Measurements from ENCODE around the gene LINC00305. TPM values are rescaled to one million over a fixed set of nuclear protein-coding genes. Genes with fewer than 3 reads are reported as not detected.
A peak's percentile ranks its signal among the peaks of the same experiment; 100 is the strongest.

The LINC00305 gene
- total and polyA plus RNA-seq, 2 experiments from 2014 or later, result not detected

- Histone ChIP-seq H3K4me3 (no peak overlapping the region), H3K9me3 (ENCODE audit: low read depth) (no peaks in the 10 kb centered on the region), H3K4me1 (ENCODE audit: insufficient read depth) (peaks cover 9% of the 10 kb centered on the region), H3K36me3 (ENCODE audit: low read depth) (no peaks in the 10 kb centered on the region), H3K9ac (no peak overlapping the region), H3K27ac (no peak overlapping the region), H4K20me1 (ENCODE audit: insufficient read depth) (no peaks in the 10 kb centered on the region), H2AFZ (no peak overlapping the region), H3K27me3 (replicated peaks; ENCODE audit: insufficient read depth) (peaks cover 6% of the 10 kb centered on the region; the same call in 1 of the 2 replicates), H3K79me2 (ENCODE audit: insufficient read depth) (no peaks in the 10 kb centered on the region), H3K9me2 (ENCODE audit: insufficient read depth) (no peaks in the 10 kb centered on the region), H3K4me2 (ENCODE audit: unreplicated experiment) (no peak overlapping the region), H3F3A (ENCODE audit: insufficient read depth) (no peaks in the 10 kb centered on the region; the same call in 1 of the 2 replicates)
- TF ChIP-seq EZH2 (IDR thresholded peaks at IDR 0.05; ENCODE audit: insufficient read depth, poor library complexity, severe bottlenecking) (no peak), EZH2phosphoT487 (IDR thresholded peaks at IDR 0.05; ENCODE audit: insufficient read depth, low read depth) (no peak)
- no peak for DNase-seq
- in situ Hi-C loops (cut with MboI), result no loop called here
Measured at GRCh38 chr18:64167408-64167925, 18.6 kb upstream of the LINC00305 start.

DNA sequence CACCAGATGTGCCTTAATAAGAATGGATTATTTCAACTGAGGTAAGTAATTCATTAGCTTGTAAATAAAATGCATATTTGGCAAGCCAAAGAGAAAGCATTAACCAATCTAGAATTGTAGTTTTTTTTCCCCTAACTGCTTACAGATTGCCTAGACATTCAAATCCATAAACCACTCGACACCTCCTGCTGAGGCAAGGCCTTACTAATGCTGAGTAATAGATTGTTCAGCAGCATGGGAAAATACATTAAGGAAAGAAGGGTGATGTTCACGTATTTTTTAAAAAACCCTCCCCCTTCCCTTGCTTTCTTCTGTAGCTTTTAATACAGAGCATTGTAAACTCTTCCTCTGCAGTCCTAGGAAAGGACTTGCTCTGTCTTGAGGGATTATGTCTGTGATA is 17.0 kb upstream of the LINC00305 start:
- WGBS, 2 experiments (ENCODE audit: low coverage in 1 of 2, low lambda C conversion rate in 2 of 2, missing lambda C conversion rate in 2 of 2), result 0% methylated on average over 2 of the region's 2 CpGs
- Histone ChIP-seq H3K9me2 (ENCODE audit: insufficient read depth) (no peaks in the 10 kb centered on the region), H3K4me3 (no peak overlapping the region), H4K20me1 (ENCODE audit: insufficient read depth) (no peaks in the 10 kb centered on the region), H3K36me3 (ENCODE audit: low read depth) (no peaks in the 10 kb centered on the region), H3K4me2 (ENCODE audit: unreplicated experiment) (no peak overlapping the region), H2AFZ (no peak overlapping the region), H3K9me3 (ENCODE audit: low read depth) (no peaks in the 10 kb centered on the region), H3F3A (ENCODE audit: insufficient read depth) (no peaks in the 10 kb centered on the region; the same call in 1 of the 2 replicates), H3K9ac (no peak overlapping the region), H3K79me2 (ENCODE audit: insufficient read depth) (no peaks in the 10 kb centered on the region), H3K4me1 (ENCODE audit: insufficient read depth) (peaks cover 9% of the 10 kb centered on the region), H3K27me3 (replicated peaks; ENCODE audit: insufficient read depth) (peaks cover 6% of the 10 kb centered on the region; the same call in 1 of the 2 replicates), H3K27ac (no peak overlapping the region)
- TF ChIP-seq EZH2phosphoT487 (IDR thresholded peaks at IDR 0.05; ENCODE audit: insufficient read depth, low read depth), result 0 out of 2 replicates have a peak, but pooled peaks have one; percentile 45
- no peak for TF ChIP-seq EZH2 (IDR thresholded peaks at IDR 0.05; ENCODE audit: insufficient read depth, poor library complexity, severe bottlenecking)
- DNase-seq, result peak; percentile 73
- in situ Hi-C loops (cut with MboI), result no loop called here

DNA sequence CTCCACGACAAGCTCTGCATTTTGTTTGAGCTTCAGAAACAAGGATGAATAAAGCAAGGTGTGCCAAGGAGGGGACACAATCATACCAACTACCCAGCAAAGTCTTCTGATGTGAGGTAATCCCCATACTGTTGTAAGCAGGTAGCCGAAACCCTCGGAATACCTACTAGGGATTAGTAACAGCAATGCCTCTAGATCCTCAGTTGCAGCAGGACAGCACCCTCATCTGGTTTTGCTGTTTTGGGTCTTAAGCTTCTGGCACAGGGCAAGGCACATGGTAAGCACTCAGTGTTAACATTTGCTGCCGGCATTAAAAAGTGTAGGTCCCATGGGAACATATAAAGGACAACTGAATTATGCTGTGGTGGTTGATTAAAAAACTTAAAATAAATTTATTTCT is 16.0 kb upstream of the LINC00305 start:
- Histone ChIP-seq H3K4me3 (no peak overlapping the region), H3K9ac (no peak overlapping the region), H3F3A (ENCODE audit: insufficient read depth) (no peaks in the 10 kb centered on the region; the same call in 1 of the 2 replicates), H3K4me2 (ENCODE audit: unreplicated experiment) (no peak overlapping the region), H3K4me1 (ENCODE audit: insufficient read depth) (peaks cover 9% of the 10 kb centered on the region), H4K20me1 (ENCODE audit: insufficient read depth) (no peaks in the 10 kb centered on the region), H3K36me3 (ENCODE audit: low read depth) (no peaks in the 10 kb centered on the region), H3K9me2 (ENCODE audit: insufficient read depth) (no peaks in the 10 kb centered on the region), H3K9me3 (ENCODE audit: low read depth) (no peaks in the 10 kb centered on the region), H2AFZ (no peak overlapping the region), H3K27me3 (replicated peaks; ENCODE audit: insufficient read depth) (peaks cover 6% of the 10 kb centered on the region; the same call in 1 of the 2 replicates), H3K79me2 (ENCODE audit: insufficient read depth) (no peaks in the 10 kb centered on the region), H3K27ac (no peak overlapping the region)
- WGBS, 2 experiments (ENCODE audit: low coverage in 1 of 2, low lambda C conversion rate in 2 of 2, missing lambda C conversion rate in 2 of 2), result 42 to 47% methylated on average over 4 of the region's 4 CpGs
- no peak for DNase-seq
- in situ Hi-C loops (cut with MboI), result no loop called here
- TF ChIP-seq EZH2phosphoT487 (IDR thresholded peaks at IDR 0.05; ENCODE audit: insufficient read depth, low read depth) (no peak), EZH2 (IDR thresholded peaks at IDR 0.05; ENCODE audit: insufficient read depth, poor library complexity, severe bottlenecking) (no peak)

GRCh38 chr18:64149916-64150438 is 1.1 kb upstream of the LINC00305 start:
- Histone ChIP-seq H3F3A (ENCODE audit: insufficient read depth) (no peaks in the 10 kb centered on the region), H3K27ac (no peak overlapping the region), H4K20me1 (ENCODE audit: insufficient read depth) (no peaks in the 10 kb centered on the region), H2AFZ (no peak overlapping the region), H3K4me2 (ENCODE audit: unreplicated experiment) (no peak overlapping the region), H3K9me3 (ENCODE audit: low read depth) (no peaks in the 10 kb centered on the region), H3K79me2 (ENCODE audit: insufficient read depth) (no peaks in the 10 kb centered on the region), H3K4me1 (ENCODE audit: insufficient read depth) (no peaks in the 10 kb centered on the region), H3K4me3 (no peak overlapping the region), H3K36me3 (ENCODE audit: low read depth) (no peaks in the 10 kb centered on the region), H3K9ac (no peak overlapping the region), H3K27me3 (replicated peaks; ENCODE audit: insufficient read depth) (peaks cover 4% of the 10 kb centered on the region; the same call in 1 of the 2 replicates), H3K9me2 (ENCODE audit: insufficient read depth) (no peaks in the 10 kb centered on the region)
- in situ Hi-C loops (cut with MboI), result no loop called here
- WGBS, 2 experiments (ENCODE audit: low coverage in 1 of 2, low lambda C conversion rate in 2 of 2, missing lambda C conversion rate in 2 of 2), result 51 to 52% methylated on average over 11 of the region's 11 CpGs
- no peak for DNase-seq
- TF ChIP-seq EZH2 (IDR thresholded peaks at IDR 0.05; ENCODE audit: insufficient read depth, poor library complexity, severe bottlenecking), result no peak
- TF ChIP-seq EZH2phosphoT487 (IDR thresholded peaks at IDR 0.05; ENCODE audit: insufficient read depth, low read depth), result no peak

All from GM23248 (cell line).